ENCODE results near the gene PTGR3.

The PTGR3 gene

DNA sequence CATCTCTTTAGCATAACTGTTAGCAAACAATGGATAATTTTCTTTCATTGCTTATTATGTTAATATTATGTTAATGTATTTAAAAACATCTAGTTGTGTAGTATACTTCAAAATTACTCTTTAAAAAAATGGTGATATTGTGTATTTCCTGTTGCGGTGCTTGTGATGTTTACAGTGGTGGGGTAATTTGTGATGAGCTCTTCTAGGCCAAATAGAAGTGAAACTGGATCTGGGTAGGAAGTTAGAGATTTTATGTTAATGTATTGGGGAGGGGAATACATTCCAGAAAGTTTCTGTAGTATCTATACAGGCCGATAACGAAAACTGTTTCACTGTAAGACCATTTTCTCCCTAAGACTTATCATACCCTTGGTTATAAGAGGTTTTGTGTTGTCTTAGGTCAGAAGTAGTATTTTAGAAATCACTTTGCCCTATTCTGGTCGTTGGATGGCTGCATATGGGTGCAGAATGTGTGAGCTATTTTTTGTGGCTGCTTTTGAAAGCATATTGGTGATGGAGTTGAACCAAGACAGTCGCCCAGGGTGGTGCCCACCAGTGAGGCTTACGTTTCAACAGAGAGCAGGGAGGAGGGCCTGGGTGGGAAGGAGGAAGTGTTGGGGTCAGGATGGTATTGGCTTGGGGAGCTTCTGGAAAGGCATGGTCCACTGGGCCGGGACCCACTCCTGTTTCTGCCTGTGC lies 7.4 kb upstream of the PTGR3 start:
- TF ChIP-seq EZH2 (IDR thresholded peaks at IDR 0.05; ENCODE audit: borderline replicate concordance, low read depth, low read length, severe bottlenecking), result no peak
- TF ChIP-seq, protein P1, sequence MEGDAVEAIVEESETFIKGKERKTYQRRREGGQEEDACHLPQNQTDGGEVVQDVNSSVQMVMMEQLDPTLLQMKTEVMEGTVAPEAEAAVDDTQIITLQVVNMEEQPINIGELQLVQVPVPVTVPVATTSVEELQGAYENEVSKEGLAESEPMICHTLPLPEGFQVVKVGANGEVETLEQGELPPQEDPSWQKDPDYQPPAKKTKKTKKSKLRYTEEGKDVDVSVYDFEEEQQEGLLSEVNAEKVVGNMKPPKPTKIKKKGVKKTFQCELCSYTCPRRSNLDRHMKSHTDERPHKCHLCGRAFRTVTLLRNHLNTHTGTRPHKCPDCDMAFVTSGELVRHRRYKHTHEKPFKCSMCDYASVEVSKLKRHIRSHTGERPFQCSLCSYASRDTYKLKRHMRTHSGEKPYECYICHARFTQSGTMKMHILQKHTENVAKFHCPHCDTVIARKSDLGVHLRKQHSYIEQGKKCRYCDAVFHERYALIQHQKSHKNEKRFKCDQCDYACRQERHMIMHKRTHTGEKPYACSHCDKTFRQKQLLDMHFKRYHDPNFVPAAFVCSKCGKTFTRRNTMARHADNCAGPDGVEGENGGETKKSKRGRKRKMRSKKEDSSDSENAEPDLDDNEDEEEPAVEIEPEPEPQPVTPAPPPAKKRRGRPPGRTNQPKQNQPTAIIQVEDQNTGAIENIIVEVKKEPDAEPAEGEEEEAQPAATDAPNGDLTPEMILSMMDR (IDR thresholded peaks at IDR 0.05; ENCODE audit: borderline replicate concordance, extremely low read depth, low read length, poor library complexity, severe bottlenecking), result no peak
- Histone ChIP-seq H3K27me3 (ENCODE audit: insufficient read depth, low read length, poor library complexity) (no peaks in the 10 kb centered on the region), H3K27ac (ENCODE audit: low read length) (peak overlapping the region; percentile 62), H4K20me1 (ENCODE audit: insufficient read depth, low read length) (peaks cover 26% of the 10 kb centered on the region; the same call in 1 of the 2 replicates), H3K9ac (ENCODE audit: low read depth, low read length) (0 out of 2 replicates have a peak overlapping the region, but pooled peaks have one; percentile 16), H3K4me1 (ENCODE audit: insufficient read depth, low read length) (peaks cover 67% of the 10 kb centered on the region), H2AFZ (ENCODE audit: low read depth, low read length) (no peak overlapping the region), H3K4me3 (ENCODE audit: low read depth in 1 of 2, low read length in 2 of 2) (peak overlapping the region in 1 of 2 experiments; percentile 5; a peak in 1 of 4 replicates), H3K4me2 (ENCODE audit: insufficient read depth, low read length) (peak overlapping the region; percentile 68), H3K79me2 (ENCODE audit: insufficient read depth, low read length) (peaks cover 98% of the 10 kb centered on the region), H3K9me3 (ENCODE audit: insufficient read depth, low read length, severe bottlenecking) (no peaks in the 10 kb centered on the region), H3K36me3 (ENCODE audit: insufficient read depth, low read length) (peaks cover 6% of the 10 kb centered on the region; the same call in 1 of the 2 replicates)
- peak; percentile 47 for ATAC-seq (ENCODE audit: insufficient read depth, low read depth)
- DNase-seq, result no peak

DNA sequence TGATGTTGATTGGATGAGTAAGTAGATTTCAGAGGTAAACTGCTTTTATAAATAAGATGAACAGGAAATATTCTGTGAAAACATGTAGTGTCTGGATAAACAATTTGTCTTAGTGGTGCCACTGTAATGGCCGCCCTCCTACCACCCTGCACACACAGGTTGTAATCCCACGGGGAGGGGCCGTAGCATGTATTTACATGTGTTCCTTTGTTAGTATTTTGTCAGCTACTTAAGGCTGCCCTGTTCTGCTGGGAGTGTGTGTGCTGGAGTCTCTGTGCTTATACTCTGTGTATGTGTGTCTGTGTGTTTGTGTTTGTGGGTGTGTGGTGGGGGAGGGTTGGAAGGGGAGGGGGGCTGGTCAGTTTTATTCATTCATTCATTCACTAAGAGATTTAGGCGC lies 6.7 kb upstream of the PTGR3 start:
- Histone ChIP-seq H3K9ac (ENCODE audit: low read depth, low read length) (peak overlapping the region; percentile 16; the same call in 1 of the 2 replicates), H3K27me3 (ENCODE audit: insufficient read depth, low read length, poor library complexity) (no peaks in the 10 kb centered on the region), H3K4me2 (ENCODE audit: insufficient read depth, low read length) (peak overlapping the region; percentile 68), H3K79me2 (ENCODE audit: insufficient read depth, low read length) (peaks cover 98% of the 10 kb centered on the region), H4K20me1 (ENCODE audit: insufficient read depth, low read length) (peaks cover 24% of the 10 kb centered on the region; the same call in 1 of the 2 replicates), H2AFZ (ENCODE audit: low read depth, low read length) (no peak overlapping the region), H3K9me3 (ENCODE audit: insufficient read depth, low read length, severe bottlenecking) (no peaks in the 10 kb centered on the region), H3K36me3 (ENCODE audit: insufficient read depth, low read length) (peaks cover 6% of the 10 kb centered on the region; the same call in 1 of the 2 replicates), H3K4me1 (ENCODE audit: insufficient read depth, low read length) (peaks cover 63% of the 10 kb centered on the region), H3K27ac (ENCODE audit: low read length) (peak overlapping the region; percentile 51), H3K4me3 (ENCODE audit: low read depth in 1 of 2, low read length in 2 of 2) (peak overlapping the region in 1 of 2 experiments; percentile 35; a peak in 2 of 4 replicates)
- DNase-seq, result no peak
- no peak for ATAC-seq (ENCODE audit: insufficient read depth, low read depth)
- TF ChIP-seq, protein P1 (IDR thresholded peaks at IDR 0.05; ENCODE audit: borderline replicate concordance, extremely low read depth, low read length, poor library complexity, severe bottlenecking), result no peak
- TF ChIP-seq EZH2 (IDR thresholded peaks at IDR 0.05; ENCODE audit: borderline replicate concordance, low read depth, low read length, severe bottlenecking), result no peak

DNA sequence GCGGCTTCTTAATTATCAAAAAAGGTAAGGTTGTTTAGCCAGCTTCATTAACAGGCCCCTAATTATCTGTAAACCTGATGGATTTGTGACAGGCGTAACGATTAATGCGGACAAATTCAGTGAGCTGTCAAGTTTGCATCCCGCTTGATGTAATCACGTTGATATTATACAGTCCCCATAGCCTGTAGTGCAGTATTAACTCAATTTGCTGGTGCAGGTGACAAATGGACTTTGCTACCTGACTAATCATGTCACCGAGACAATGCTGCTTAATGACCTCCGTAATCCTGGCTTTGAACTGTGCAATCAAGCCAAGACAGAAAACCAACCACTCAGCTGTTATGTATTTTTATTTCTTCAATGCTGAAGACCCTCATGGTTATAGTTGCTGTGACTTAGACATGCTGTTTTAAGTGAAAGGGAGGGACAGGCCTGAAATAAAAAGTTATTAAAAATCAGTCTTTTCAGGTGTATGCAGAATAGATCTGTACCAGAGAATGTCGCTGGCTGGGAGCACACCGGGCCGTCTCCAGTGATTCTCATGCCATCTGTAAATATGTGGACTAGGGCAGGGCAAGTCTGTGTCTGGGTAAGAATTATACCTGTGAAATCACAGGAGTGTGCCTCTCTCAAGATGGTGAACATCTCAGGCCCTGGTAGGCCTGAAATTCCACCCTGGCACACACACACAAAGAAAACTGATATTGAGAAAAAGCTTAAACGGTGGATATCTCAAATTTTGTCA lies 6.0 kb upstream of the PTGR3 start:
- Histone ChIP-seq H3K36me3 (ENCODE audit: insufficient read depth, low read length) (peaks cover 6% of the 10 kb centered on the region; the same call in 1 of the 2 replicates), H4K20me1 (ENCODE audit: insufficient read depth, low read length) (peaks cover 24% of the 10 kb centered on the region; the same call in 1 of the 2 replicates), H3K27ac (ENCODE audit: low read length) (peak overlapping the region; percentile 51), H2AFZ (ENCODE audit: low read depth, low read length) (no peak overlapping the region), H3K27me3 (ENCODE audit: insufficient read depth, low read length, poor library complexity) (no peaks in the 10 kb centered on the region), H3K4me2 (ENCODE audit: insufficient read depth, low read length) (peak overlapping the region; percentile 68), H3K9me3 (ENCODE audit: insufficient read depth, low read length, severe bottlenecking) (no peaks in the 10 kb centered on the region), H3K4me3 (ENCODE audit: low read depth in 1 of 2, low read length in 2 of 2) (peak overlapping the region in 1 of 2 experiments; percentile 35; a peak in 1 of 4 replicates), H3K4me1 (ENCODE audit: insufficient read depth, low read length) (peaks cover 68% of the 10 kb centered on the region), H3K79me2 (ENCODE audit: insufficient read depth, low read length) (peaks cover 92% of the 10 kb centered on the region), H3K9ac (ENCODE audit: low read depth, low read length) (peak overlapping the region; percentile 16; the same call in 1 of the 2 replicates)
- TF ChIP-seq, protein P1 (IDR thresholded peaks at IDR 0.05; ENCODE audit: borderline replicate concordance, extremely low read depth, low read length, poor library complexity, severe bottlenecking), result no peak
- TF ChIP-seq EZH2 (IDR thresholded peaks at IDR 0.05; ENCODE audit: borderline replicate concordance, low read depth, low read length, severe bottlenecking), result no peak
- no peak for ATAC-seq (ENCODE audit: insufficient read depth, low read depth)
- DNase-seq, result no peak
